KOPT-K1 (cell line): ENCODE measurements around the gene YJEFN3.

Source experiments
- H3K27ac ChIP-seq: fragments of 200-600 bp; sonication (generic); 2 replicates; pipeline ENCODE4 v1.5.1; 2016; ENCODE audit warnings: antibody characterized with exemption, mild to moderate bottlenecking, low read depth, low read length; ENCODE audit not compliant: poor library complexity, severe bottlenecking
- H3K36me3 ChIP-seq: fragments of 200-600 bp; sonication (generic); 2 replicates; pipeline ENCODE4 v1.5.1; 2017; ENCODE audit warnings: antibody characterized with exemption, mild to moderate bottlenecking, low read length, moderate library complexity; ENCODE audit not compliant: insufficient read depth
- H3K9me3 ChIP-seq: fragments of 200-600 bp; sonication (generic); 2 replicates; pipeline ENCODE4 v1.5.1; 2017; ENCODE audit warnings: antibody characterized with exemption, low read length, mild to moderate bottlenecking; ENCODE audit not compliant: insufficient read depth, poor library complexity, severe bottlenecking

The YJEFN3 gene

GRCh38 chr19:19567391-19567790, 38.7 kb downstream of the YJEFN3 start:
- Histone ChIP-seq H3K9me3 (no peaks in the 10 kb centered on the region), H3K36me3 (peaks cover 41% of the 10 kb centered on the region; the same call in 1 of the 2 replicates), H3K27ac (no peak overlapping the region)

DNA sequence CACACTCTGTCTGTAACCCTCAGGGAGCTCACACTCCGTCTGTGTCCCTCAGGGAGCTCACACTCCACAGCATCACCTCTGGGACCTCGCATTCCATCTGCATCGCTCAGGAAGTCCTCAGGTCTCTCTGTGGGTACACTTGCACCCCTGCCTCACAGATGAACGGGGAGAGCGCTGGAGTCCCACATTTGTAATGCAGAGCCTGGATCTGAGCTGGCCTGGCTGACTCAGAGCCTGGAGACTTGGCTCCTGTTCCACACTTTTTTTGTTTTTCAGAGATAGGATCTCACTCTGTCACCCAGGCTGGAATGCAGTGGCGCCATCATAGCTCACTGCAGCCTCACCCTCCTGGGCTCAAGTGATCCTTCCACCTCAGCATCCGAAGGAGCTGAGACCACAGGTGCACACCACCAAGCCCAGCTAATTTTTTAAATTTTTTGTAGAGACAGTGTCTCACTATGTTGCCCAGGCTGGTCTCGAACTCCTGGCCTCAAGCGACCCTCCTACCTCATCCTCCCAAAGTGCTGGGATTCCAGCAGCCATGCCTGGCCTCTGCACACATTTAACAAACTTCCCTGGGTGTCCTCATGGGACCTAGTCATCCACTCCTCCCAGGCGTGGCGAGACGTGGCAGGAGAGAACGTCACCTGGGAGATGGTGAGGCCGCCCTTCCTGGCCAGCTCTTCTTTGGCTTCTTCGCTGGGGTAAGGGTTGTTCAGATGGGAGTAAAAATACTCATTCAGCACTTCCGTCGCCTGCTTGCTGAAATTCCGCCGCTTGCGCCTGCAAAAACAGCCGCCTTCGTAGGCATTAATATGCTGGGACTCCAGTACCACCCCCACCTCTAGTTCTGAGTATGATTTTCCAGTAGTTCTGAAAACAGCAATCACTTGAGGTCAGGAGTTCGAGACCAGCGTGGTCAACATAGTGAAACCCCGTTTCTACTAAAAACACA, 40.4 kb downstream of the YJEFN3 start:
- Histone ChIP-seq H3K27ac (no peak overlapping the region), H3K36me3 (peaks cover 35% of the 10 kb centered on the region; the same call in 1 of the 2 replicates), H3K9me3 (no peaks in the 10 kb centered on the region)

- no peaks in the 10 kb centered on the region for H3K9me3 ChIP-seq
- H3K36me3 ChIP-seq: peaks cover 28% of the 10 kb centered on the region; the same call in 1 of the 2 replicates
- no peak overlapping the region for H3K27ac ChIP-seq
Measured at GRCh38 chr19:19570571-19570970, 41.9 kb downstream of the YJEFN3 start.

DNA sequence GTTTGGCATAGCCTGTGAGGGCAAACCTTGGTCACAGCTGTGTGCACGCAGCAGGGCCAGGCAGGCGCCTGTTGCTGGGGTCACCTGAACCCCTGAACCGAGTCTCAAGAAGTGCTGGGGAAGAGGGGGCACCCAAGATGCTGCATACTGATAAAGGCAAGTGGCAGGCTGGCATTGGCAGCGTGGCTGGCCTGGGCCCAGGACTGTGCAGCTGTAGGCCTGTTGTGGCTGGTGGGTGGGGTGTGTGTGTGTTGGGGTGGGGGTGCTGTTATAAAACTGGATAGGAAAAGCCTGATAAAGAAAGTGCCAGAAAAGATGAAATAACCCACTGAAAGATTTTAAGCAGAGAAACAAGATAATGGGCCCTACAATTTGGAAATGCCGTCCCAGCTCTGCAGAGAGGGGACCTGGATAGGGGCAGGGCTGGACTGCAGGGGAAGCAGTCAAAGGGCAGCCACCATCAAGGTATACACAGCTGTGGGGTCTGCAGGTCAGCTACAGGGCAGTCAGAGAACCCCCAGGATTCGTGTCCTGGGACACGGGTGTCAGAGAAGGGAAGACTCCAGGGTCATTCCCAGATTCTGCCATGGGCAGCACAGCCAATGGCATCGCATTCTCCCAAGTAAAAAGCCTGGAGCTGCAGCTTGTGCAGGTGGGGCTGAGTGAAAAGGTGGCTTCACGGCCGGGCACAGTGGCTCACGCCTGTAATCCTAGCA, 42.5 kb downstream of the YJEFN3 start:
- H3K27ac ChIP-seq: no peak overlapping the region
- peaks cover 28% of the 10 kb centered on the region; the same call in 1 of the 2 replicates for H3K36me3 ChIP-seq
- H3K9me3 ChIP-seq: no peaks in the 10 kb centered on the region

DNA sequence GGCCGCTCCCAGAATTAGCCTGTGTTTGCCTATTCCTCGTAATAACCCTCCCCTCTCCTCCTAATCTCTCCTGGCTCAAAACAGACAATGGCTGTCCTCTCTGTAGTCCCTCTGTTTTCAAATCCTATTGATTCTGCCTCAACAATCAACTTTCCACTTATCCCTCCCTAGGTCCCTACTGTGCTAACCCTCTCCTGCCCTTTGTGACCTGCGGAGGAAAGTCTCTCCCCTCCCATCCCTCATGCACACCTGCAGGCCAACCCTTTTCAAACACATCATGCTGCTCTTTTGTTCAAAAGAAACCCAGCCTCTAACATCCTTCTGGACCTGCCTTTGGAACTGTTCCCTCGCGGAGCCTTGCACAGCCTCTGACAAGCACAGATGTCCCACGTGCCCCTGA, 46.7 kb downstream of the YJEFN3 start:
- Histone ChIP-seq H3K9me3 (no peaks in the 10 kb centered on the region), H3K27ac (no peak overlapping the region), H3K36me3 (peaks cover 2% of the 10 kb centered on the region; the same call in 1 of the 2 replicates)

- Histone ChIP-seq H3K9me3 (no peaks in the 10 kb centered on the region), H3K36me3 (no peaks in the 10 kb centered on the region), H3K27ac (no peak overlapping the region)
Measured at GRCh38 chr19:19578252-19578651, 49.5 kb downstream of the YJEFN3 start.

GRCh38 chr19:19579533-19580361, 51.0 kb downstream of the YJEFN3 start:
- H3K9me3 ChIP-seq: no peaks in the 10 kb centered on the region
- no peak overlapping the region for H3K27ac ChIP-seq
- H3K36me3 ChIP-seq: no peaks in the 10 kb centered on the region

GRCh38 chr19:19580418-19580817, 51.7 kb downstream of the YJEFN3 start:
- Histone ChIP-seq H3K36me3 (no peaks in the 10 kb centered on the region), H3K27ac (no peak overlapping the region), H3K9me3 (no peaks in the 10 kb centered on the region)

DNA sequence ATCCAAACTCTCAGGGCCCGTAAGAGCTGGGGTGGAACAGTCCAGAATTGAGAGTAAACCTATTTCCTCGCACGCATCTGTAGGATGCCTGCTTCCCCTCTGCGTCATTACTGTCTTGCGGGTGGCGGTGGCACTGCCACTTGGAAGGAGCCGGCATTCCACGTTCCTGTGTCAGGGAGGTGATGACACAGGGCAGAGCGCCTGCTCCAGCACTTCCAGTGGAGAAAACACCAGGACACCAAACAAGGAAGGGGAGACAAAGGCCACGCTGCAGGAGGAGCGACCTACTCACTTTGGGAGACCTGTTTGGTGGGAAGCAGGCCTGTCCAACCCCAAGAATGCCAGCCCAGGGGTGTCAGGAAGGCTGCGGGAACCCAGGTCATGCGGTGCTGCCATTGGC, 52.7 kb downstream of the YJEFN3 start:
- no peak overlapping the region for H3K27ac ChIP-seq
- H3K9me3 ChIP-seq: no peaks in the 10 kb centered on the region
- no peaks in the 10 kb centered on the region for H3K36me3 ChIP-seq

DNA sequence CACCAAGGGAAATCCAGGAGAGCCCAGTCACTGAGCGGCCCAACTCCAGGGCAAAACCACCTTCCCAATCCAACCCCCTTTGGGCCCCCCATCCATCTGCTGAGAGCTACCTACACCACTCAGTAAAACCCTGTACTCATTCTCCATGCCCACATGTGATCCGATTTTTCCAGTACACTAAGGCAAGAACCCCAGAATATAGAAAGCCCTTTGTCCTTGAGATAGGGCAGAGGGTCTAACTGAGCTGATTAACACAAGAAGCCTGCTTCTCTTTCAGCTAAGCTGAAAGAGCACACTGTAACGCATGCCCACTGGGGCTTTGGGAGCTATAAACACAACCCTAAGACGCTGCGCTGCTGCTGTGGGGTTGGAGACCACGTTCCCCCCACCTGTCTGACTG, 53.8 kb downstream of the YJEFN3 start:
- Histone ChIP-seq H3K9me3 (no peaks in the 10 kb centered on the region), H3K27ac (no peak overlapping the region), H3K36me3 (no peaks in the 10 kb centered on the region)

DNA sequence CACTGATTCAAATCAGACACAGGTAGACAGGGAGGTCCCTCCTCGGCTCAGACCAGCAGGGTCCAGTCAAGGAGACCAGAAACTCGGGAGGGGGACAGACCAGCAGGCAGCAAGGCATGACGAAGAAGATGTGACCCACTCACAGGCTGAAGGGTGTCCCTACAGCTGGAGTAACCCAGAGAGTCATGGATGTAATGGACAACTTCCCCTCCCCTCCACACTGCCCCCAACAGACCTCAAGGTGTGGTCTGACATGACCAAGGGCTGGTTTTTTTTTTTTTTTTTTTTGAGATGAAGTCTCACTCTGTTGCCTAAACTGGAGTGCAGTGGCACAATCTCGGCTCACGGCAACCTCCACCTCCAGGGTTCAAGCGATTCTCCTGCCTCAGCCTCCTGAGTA, 55.6 kb downstream of the YJEFN3 start:
- Histone ChIP-seq H3K27ac (no peak overlapping the region), H3K9me3 (no peaks in the 10 kb centered on the region), H3K36me3 (no peaks in the 10 kb centered on the region)
